ENCODE measurements around the gene TCF12.

Gene TCF12

DNA sequence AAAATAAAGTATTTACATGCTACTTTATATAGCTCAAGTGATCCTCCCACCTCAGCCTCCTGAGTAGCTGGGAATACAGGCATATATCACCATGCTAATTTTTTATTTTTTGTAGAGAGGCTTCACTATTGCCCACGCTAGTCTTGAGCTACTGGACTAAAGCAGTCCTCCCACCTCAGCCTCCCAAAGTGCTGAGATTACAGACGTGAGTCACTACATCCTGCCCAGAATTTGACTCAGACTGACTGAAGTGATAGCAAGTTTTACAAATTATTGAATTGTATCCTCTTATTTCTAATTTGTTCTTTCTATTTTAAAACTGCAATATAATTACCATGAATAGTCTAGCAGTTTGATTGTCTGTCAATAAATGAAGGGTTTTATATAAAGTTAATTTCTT is 247.5 kb downstream of the TCF12 start:
- TF ChIP-seq, protein P1, sequence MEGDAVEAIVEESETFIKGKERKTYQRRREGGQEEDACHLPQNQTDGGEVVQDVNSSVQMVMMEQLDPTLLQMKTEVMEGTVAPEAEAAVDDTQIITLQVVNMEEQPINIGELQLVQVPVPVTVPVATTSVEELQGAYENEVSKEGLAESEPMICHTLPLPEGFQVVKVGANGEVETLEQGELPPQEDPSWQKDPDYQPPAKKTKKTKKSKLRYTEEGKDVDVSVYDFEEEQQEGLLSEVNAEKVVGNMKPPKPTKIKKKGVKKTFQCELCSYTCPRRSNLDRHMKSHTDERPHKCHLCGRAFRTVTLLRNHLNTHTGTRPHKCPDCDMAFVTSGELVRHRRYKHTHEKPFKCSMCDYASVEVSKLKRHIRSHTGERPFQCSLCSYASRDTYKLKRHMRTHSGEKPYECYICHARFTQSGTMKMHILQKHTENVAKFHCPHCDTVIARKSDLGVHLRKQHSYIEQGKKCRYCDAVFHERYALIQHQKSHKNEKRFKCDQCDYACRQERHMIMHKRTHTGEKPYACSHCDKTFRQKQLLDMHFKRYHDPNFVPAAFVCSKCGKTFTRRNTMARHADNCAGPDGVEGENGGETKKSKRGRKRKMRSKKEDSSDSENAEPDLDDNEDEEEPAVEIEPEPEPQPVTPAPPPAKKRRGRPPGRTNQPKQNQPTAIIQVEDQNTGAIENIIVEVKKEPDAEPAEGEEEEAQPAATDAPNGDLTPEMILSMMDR (IDR thresholded peaks at IDR 0.05; ENCODE audit: control insufficient read depth, insufficient read depth, low read depth, low read length, missing control alignments), result no peak

DNA sequence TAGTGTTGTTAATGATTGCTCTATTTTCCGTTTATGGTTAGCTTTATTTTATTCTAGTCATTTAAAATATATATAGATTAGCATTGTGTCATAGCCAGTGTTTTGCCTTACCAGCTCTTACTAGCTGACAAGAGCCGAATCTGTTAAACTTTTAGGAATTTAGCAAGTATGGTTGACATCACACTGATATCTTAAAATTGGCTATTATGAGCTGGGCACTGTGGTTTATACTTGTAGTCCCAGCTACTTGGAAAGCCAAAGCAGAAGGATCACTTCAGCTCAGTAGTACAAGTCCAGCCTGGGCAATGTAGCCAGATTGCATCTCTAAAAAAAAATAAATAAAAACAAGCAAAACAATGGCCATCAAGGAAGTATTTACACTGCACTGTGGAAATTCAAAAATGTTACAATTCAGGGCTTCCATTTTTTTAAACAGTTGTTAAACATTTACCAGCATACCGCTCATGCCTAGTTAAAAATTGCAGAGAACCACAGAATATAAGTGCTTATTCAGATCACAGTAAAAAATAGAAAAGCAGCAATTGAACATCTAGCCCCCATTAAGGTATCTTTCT is 249.5 kb downstream of the TCF12 start:
- no peak overlapping the region for H3K4me3 ChIP-seq (ENCODE audit: control insufficient read depth, low read depth, low read length)
- TF ChIP-seq, protein P1 (IDR thresholded peaks at IDR 0.05; ENCODE audit: control insufficient read depth, insufficient read depth, low read depth, low read length, missing control alignments), result no peak
- DNase-seq (ENCODE audit: low read depth), result no peak

More for the DNA sequence above, 247.5 kb downstream of the TCF12 start:
- H3K4me3 ChIP-seq (ENCODE audit: control insufficient read depth, low read depth, low read length), result no peak overlapping the region
- no peak for DNase-seq (ENCODE audit: low read depth)

DNA sequence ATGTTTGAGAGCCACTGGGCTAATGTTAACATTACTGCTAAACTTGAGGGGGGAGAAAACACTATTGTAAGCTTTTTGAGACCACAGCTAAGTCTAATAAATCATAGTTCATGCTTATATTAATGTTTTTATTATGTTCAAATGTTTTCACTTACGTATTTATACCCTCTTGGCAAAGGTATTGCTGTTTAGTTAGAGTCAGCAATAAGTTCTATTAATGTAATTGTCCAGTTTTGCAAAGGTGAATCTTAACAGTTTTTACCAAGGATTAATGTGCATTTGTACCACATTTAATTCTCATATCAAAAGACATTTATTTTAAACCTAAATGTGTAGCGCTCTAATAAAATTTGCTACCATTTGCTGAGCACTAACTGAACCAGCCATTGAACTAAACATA is 251.2 kb downstream of the TCF12 start:
- H3K4me3 ChIP-seq (ENCODE audit: control insufficient read depth, low read depth, low read length), result no peak overlapping the region
- TF ChIP-seq, protein P1 (IDR thresholded peaks at IDR 0.05; ENCODE audit: control insufficient read depth, insufficient read depth, low read depth, low read length, missing control alignments), result no peak
- no peak for DNase-seq (ENCODE audit: low read depth)

DNA sequence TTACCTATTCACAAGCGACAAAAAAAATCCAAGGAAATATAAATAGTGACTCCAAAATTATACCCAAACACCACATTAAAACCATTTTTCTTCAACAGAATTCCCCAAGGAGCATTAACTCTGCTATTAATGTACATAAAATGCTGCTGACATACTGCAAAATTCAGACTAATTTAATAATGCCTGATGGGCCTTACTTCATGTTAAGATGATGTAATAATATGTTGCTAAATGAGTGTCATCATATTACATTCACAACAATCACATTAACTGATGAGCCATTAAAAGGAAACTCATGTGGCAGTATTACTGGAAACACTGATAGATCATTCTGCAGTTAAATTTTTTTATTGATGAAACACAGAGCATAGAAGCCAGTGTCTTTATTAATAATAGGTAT is 253.0 kb downstream of the TCF12 start:
- no peak for DNase-seq (ENCODE audit: low read depth)
- no peak overlapping the region for H3K4me3 ChIP-seq (ENCODE audit: control insufficient read depth, low read depth, low read length)
- TF ChIP-seq, protein P1 (IDR thresholded peaks at IDR 0.05; ENCODE audit: control insufficient read depth, insufficient read depth, low read depth, low read length, missing control alignments), result no peak

DNA sequence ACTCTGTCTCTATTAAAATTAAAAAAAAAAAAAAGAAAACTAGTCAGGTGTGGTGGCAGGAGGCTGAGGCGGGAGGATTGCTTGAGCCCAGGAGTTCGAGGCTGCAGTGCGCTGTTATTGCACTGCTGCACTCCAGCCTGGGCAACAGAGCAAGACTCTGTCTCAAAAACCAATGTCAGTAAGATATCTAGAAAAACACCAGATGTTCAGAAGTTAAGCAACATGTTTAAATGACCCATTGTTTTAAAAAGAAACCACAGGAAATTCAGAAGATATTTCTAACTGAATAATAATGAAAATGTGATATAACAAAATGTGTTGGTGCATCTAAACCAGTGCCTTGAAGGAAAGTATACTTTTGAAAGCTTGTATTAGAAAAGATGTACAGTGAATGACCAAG is 254.5 kb downstream of the TCF12 start:
- TF ChIP-seq, protein P1 (IDR thresholded peaks at IDR 0.05; ENCODE audit: control insufficient read depth, insufficient read depth, low read depth, low read length, missing control alignments), result no peak
- no peak for DNase-seq (ENCODE audit: low read depth)
- no peak overlapping the region for H3K4me3 ChIP-seq (ENCODE audit: control insufficient read depth, low read depth, low read length)

DNA sequence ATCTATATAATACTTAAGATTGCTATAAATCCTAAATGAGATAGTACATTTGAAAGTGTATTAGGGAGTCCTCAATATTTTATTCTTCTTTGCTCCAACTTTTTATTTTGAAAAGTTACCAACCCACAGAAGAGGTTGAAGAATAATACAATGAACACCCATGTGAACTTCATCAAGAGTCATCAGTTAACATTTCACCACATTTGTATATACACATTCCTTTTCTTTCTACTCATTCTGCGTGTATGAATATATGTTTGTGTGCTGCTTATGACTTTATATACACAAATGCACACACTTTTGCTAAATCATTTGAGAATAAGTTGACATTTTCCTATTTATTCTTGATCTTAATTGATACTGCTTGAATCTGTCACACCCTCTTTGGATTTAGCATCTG is 264.6 kb downstream of the TCF12 start:
- TF ChIP-seq, protein P1 (IDR thresholded peaks at IDR 0.05; ENCODE audit: control insufficient read depth, insufficient read depth, low read depth, low read length, missing control alignments), result no peak
- no peak overlapping the region for H3K4me3 ChIP-seq (ENCODE audit: control insufficient read depth, low read depth, low read length)
- DNase-seq (ENCODE audit: low read depth), result no peak

Measured in AG09309 (cell line).